ENCODE measurements around the gene TMEM47. TPM values are rescaled to one million over a fixed set of nuclear protein-coding genes. Genes with fewer than 3 reads are reported as not detected.
A peak's percentile ranks its signal among the peaks of the same experiment; 100 is the strongest.

Gene TMEM47
- total RNA-seq, 2 donors from 2014 or later = 2.9 to 8.9 TPM

- H3K4me3 ChIP-seq = no peak overlapping the region
- no peaks in the 10 kb centered on the region for H3K9me3 ChIP-seq
- DNase-seq = no peak
- no peaks in the 10 kb centered on the region for H3K4me1 ChIP-seq
- H3K9ac ChIP-seq (ENCODE audit: low read depth in 2 of 2, low read length in 2 of 2) = no peak overlapping the region
- H3K27ac ChIP-seq = no peak overlapping the region
- intact Hi-C loops (cut with DNase I) = no loop called here
- TF ChIP-seq CTCF (IDR thresholded peaks at IDR 0.05) = peak; percentile 34
- no peaks in the 10 kb centered on the region for H3K27me3 ChIP-seq
- H3K36me3 ChIP-seq = no peaks in the 10 kb centered on the region
Observed at GRCh38 chrX:34638116-34638515, 19.0 kb downstream of the TMEM47 start.

GRCh38 chrX:34634349-34634748, 22.7 kb downstream of the TMEM47 start:
- intact Hi-C loops (cut with DNase I) = no loop called here
- no peak overlapping the region for H3K27ac ChIP-seq
- no peak overlapping the region for H3K9ac ChIP-seq (ENCODE audit: low read depth in 2 of 2, low read length in 2 of 2)
- TF ChIP-seq CTCF (IDR thresholded peaks at IDR 0.05) = no peak
- H3K27me3 ChIP-seq = no peaks in the 10 kb centered on the region
- H3K9me3 ChIP-seq = no peaks in the 10 kb centered on the region
- no peak for DNase-seq
- H3K4me3 ChIP-seq = no peak overlapping the region
- no peaks in the 10 kb centered on the region for H3K36me3 ChIP-seq
- no peaks in the 10 kb centered on the region for H3K4me1 ChIP-seq

DNA sequence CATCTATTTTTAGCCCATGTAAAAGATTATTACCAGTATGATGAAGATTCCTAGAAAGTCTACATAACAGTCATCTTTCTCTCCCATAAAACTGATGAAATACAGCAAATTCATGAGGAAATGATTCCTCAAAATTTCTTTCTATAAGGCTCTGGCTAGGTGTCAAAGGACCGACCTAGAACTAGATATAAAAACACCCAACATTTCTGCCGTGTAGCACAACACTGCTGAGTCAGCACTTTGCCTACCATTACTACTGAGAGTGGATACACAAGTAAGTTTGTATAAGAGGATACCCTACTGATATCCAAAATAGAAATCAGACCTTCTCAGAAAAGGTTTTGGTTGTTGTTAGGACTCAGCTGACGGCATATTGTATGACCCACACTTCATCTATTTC, 24.7 kb downstream of the TMEM47 start:
- intact Hi-C loops (cut with DNase I) = no loop called here
- no peaks in the 10 kb centered on the region for H3K9me3 ChIP-seq
- H3K27me3 ChIP-seq = no peaks in the 10 kb centered on the region
- H3K36me3 ChIP-seq = no peaks in the 10 kb centered on the region
- no peaks in the 10 kb centered on the region for H3K4me1 ChIP-seq
- DNase-seq = no peak
- no peak overlapping the region for H3K9ac ChIP-seq (ENCODE audit: low read depth in 2 of 2, low read length in 2 of 2)
- no peak overlapping the region for H3K4me3 ChIP-seq
- no peak for TF ChIP-seq CTCF (IDR thresholded peaks at IDR 0.05)
- H3K27ac ChIP-seq = no peak overlapping the region

DNA sequence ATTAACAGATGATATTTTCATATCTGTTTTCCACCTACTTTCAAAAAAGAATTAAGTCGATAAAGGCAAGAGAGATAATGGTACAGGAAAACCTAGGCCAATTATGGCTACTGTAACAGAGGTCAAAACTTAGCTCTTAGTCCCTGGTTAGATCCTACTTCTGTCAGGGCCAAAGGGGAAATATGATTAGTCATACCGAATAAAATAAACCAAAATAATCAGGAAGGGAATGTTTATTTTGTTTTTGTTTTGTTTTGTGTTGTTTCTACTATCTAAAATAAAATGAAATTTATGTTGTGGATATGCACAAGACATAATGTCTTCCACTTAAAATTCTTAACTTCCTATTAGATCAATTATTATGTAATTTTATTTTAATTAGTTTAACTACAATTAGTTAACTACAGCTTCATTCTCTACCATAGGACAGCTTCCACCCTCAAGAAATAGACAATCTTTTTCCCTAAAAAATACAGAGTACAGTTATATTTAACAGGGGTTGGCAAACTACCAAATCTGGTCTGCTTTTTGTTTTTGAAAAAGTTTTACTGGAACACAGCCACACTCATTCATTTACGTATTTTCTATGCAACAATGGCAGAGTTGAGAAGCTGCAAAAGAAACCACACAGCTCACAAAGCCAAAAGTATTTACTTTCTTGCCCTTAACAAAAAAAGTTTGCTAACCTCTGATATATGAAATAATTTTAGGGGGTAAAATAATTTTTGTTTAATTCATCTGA, 25.4 kb downstream of the TMEM47 start:
- Histone ChIP-seq H3K9ac (ENCODE audit: low read depth in 2 of 2, low read length in 2 of 2) (no peak overlapping the region), H3K27me3 (no peaks in the 10 kb centered on the region), H3K9me3 (no peaks in the 10 kb centered on the region), H3K27ac (no peak overlapping the region), H3K4me1 (no peaks in the 10 kb centered on the region), H3K36me3 (no peaks in the 10 kb centered on the region), H3K4me3 (no peak overlapping the region)
- no peak for TF ChIP-seq CTCF (IDR thresholded peaks at IDR 0.05)
- intact Hi-C loops (cut with DNase I) = no loop called here
- no peak for DNase-seq

DNA sequence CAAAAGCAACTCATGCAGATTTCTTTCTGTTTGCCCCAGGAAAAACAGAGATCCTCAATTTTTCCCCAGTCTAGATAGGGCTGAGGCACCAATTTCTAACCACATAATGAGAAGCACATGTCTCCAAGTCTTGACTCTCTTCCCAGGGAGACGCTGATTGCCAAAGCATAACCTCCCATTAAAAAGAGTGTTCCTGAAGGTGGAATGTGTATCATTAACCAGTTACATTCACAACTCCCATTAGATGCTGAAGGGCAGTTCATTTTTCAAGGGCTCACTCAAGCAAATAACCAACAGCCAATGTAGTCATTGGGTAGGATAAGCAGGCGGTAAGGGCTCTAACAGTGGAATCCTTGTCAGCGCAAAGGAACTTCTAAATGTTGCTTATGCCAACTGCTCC, 27.5 kb downstream of the TMEM47 start:
- H3K4me1 ChIP-seq = no peaks in the 10 kb centered on the region
- no peak for DNase-seq
- TF ChIP-seq CTCF (IDR thresholded peaks at IDR 0.05) = no peak
- intact Hi-C loops (cut with DNase I) = no loop called here
- no peak overlapping the region for H3K4me3 ChIP-seq
- H3K9ac ChIP-seq (ENCODE audit: low read depth in 2 of 2, low read length in 2 of 2) = no peak overlapping the region
- H3K36me3 ChIP-seq = no peaks in the 10 kb centered on the region
- H3K27me3 ChIP-seq = no peaks in the 10 kb centered on the region
- no peak overlapping the region for H3K27ac ChIP-seq
- H3K9me3 ChIP-seq = no peaks in the 10 kb centered on the region

Data from colonic mucosa (tissue), 4 donors.